NCI-H2029 (cell line): ENCODE data around the gene WDR41.

Source experiments
- DNase-seq: peaks from one replicate; lab custom pipeline; 2025; lab: John Stamatoyannopoulos, UW

Gene WDR41

GRCh38 chr5:77448831-77449230 lies 43.3 kb downstream of the WDR41 start:
- no peak for DNase-seq

DNA sequence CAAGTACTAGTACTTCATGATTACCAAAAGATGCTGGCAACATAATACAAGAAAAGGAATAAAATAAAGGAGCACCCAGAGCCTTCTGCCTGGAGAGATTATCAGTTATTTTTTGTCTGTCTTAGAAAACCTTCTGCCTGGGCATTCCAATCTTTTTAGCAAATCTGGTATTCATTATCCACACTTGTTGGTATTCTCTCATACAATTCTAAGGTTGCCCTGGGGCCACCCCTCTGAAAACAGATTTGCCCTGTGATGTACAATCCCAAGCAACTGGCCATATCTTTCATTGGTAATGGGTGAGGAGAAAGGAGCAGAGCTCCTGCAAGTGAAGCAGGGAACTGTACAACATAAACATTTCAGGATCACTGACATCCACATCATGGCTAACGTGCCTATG lies 47.8 kb downstream of the WDR41 start:
- no peak for DNase-seq

DNA sequence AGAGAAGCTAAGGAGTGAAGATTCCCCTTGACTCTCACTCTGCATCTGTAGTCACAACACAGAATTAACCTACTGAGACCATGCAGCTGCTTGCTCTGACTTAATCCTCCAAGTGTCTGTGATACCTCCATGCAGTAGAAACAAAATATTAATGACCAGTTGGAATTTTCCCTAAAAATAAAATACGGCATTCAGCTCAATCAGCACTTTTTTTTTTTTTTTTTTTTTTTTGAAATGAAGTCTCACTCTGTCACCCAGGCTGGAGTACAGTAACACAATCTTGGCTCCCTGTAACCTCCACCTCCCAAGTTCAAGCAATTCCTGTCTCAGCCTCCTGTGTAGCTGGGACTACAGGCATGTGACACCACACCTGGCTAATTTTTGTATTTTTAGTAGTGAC lies 48.4 kb downstream of the WDR41 start:
- no peak for DNase-seq

DNA sequence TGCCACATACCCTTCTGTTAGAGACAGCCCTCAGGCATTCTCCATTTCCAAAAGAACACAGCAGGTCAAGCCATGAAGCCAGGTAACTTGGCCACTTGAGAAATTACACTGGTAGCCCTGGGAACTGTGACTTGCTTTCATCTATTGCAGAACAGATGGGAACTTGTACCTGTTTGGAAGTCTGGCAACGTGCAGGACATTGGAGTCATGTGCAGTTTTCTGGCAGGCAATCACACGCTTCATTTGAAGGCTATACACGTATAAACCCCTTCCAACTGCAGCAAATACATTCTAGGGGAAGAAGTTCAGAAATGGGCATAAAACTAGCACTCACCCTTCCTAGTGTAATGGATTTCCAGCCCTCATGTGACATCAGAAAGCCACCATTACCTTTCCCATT lies 54.0 kb downstream of the WDR41 start:
- no peak for DNase-seq

- DNase-seq = peak; percentile 16
These were observed 54.9 kb downstream of the WDR41 start for GRCh38 chr5:77437194-77437593.

GRCh38 chr5:77431719-77432118 lies 60.4 kb downstream of the WDR41 start:
- DNase-seq = no peak

DNA sequence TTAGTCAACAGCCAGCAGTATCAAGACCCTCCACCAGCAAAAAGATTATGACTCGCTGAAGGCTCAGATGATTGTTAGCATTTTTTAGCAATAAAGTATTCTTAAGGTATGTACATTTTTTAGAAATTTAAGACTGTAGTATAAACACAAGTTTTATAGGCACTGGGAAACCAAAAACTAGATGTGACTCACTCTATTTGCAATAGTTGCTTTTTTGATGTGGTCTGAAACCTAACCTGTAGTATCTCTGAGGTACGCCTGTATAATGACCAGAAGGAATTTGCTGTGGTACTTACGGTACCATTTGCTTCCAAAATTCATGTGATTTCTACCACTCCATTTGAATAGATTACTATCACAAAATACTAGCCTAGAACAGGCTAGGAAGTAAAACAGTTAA lies 60.8 kb downstream of the WDR41 start:
- DNase-seq = no peak

- DNase-seq = no peak
These were observed 61.4 kb downstream of the WDR41 start for GRCh38 chr5:77430726-77431125.

GRCh38 chr5:77428526-77428925 lies 63.6 kb downstream of the WDR41 start:
- DNase-seq = no peak

GRCh38 chr5:77427998-77428397 lies 64.1 kb downstream of the WDR41 start:
- no peak for DNase-seq

- no peak for DNase-seq
These were observed 65.4 kb downstream of the WDR41 start for GRCh38 chr5:77426670-77427069.

GRCh38 chr5:77425998-77426659 lies 66.0 kb downstream of the WDR41 start:
- DNase-seq = no peak

DNA sequence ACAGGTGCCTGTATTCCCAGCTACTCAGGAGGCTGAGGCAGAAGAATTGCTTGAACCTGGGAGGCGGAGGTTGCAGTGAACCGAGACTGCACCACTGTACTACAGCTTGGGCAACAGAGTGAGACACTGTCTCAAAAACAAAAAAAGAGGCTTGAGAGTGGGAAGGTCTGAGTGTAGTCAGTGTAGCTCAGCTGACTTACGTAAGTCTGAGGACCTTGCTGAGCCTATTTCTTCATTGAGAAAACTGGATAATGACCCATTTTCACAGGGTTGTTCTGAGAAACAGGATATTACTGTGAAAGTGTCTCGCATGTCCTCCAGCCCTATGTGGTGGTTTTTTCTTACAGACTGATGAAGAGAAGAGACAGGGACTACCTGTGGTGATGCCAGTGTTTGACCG lies 66.7 kb downstream of the WDR41 start:
- DNase-seq = no peak

DNA sequence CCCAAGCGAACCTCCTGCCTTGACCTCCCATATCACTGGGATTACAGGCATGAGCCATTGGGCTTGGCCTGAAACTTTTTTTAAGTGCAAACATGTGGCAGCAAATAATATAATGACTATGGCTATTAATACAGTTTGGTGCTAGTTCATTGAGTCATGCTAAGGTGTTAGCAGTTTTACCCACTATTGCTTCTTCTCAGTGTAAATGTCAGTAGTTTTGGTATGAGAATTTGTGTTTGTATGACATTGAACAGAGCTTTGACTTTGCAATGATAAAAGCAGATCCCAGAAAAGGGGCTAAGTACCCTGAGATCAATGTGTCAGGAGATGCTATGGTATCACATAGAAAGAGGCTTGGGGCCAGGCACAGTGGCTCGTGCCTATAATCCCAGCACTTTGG lies 67.2 kb downstream of the WDR41 start:
- no peak for DNase-seq

- no peak for DNase-seq
These were observed 68.9 kb downstream of the WDR41 start for GRCh38 chr5:77423022-77423750.

DNA sequence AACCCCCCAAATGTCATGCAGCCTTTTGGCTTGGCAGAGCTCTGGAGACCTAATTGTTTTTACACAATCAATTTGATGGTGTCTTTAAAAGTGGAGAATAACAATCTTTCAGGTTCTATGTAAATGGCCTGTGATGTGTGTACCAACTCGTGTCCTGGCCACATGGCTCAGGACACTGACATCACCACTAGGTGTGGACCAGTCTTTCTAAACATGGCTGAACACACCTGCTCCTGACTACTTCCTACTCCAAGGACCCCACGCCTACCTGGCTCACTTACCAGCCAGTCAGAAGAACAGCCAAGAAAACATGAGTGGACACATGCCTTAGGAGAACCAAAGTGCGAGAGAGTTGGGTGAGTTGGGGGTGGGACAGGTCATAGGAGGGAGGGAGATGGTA lies 71.2 kb downstream of the WDR41 start:
- no peak for DNase-seq

DNA sequence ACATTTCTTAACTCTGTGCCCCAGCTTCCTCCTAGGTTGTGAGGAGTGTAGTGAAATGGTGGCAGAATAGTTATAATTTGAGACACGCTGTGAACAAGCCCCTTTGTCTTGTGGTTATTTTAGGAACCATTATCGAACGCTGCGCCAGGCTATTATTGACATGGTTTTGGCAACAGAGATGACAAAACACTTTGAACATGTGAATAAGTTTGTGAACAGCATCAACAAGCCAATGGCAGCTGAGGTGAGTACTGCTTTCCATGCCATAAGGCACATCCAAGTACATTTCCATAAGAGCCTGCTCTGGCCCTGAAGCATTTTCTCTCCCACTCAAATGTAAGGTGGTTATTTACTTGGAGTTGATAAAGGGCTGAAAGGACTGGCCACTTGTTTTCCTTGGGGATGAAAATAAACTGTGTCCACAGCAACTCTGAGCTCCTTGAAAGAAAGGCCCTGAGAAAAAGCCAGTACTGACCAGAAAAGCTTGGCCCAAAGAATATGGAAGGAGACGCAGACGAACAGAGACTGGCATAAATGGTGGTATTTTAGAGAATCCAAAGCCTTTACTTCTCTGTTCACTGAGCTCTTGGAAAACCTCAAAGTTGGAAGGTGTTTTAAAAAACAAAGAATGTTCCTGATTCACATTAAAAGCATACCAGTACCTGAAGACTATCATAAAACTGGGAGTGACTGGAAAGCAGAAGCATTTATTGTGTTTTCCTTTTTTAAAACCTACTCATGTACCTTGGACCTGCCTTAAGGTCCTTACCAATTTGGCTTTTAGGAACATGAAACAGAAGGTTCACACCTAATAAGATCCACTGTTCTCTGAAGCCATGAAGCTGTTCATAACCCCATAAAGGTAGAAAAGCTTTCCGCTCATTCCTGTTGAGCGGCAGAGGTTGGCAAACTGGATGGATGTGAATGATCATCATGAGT lies 72.2 kb downstream of the WDR41 start:
- no peak for DNase-seq

- DNase-seq = no peak
These were observed 73.2 kb downstream of the WDR41 start for GRCh38 chr5:77418601-77419581.

- no peak for DNase-seq
These were observed 74.0 kb downstream of the WDR41 start for GRCh38 chr5:77418162-77418561.

GRCh38 chr5:77413049-77413448 lies 79.1 kb downstream of the WDR41 start:
- no peak for DNase-seq

GRCh38 chr5:77409870-77410621 lies 82.1 kb downstream of the WDR41 start:
- no peak for DNase-seq
